MM.1S (cell line): ENCODE data around the gene HES5.

Experiments
- EZH2 ChIP-seq: fragments of 300-600 bp; sonication (generic); optimal IDR thresholded peaks from 2 replicates; pipeline ENCODE3; 2017; ENCODE audit warnings: low read depth, mild to moderate bottlenecking, antibody characterized with exemption, low read length, mixed read lengths
- EZH2phosphoT487 ChIP-seq: fragments of 300-600 bp; sonication (generic); IDR thresholded peaks from 2 replicates; pipeline ENCODE4 v1.6.1; 2018; ENCODE audit warnings: antibody characterized with exemption, low read length
- TF ChIP-seq, protein P1 (sequence below): fragments of 300-600 bp; sonication (generic); IDR thresholded peaks from 2 replicates; pipeline ENCODE4 v1.5.1; 2016; ENCODE audit warnings: antibody characterized with exemption, low read length, mixed read lengths

DNA sequence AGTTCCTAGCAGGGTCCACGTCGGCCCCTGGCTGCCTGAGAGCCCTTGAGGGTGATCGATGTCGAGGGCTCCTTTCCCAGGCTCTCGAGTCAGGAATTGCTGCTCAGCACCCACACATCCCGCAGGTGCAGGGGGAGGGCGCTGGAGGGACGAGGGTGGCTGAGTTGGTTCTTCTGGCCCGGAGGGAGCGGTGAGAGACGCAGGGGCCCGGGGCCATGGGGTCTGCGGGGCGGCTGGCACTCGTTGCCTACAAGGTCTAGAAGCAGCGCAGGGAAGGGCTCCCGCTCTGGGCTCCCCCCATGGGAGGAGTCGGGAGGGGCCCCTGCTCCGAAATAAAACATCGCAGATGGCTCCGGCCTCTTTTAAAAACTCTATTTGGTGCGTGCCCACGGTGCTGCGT lies 21.9 kb downstream of the HES5 start:
- TF ChIP-seq, protein P1, sequence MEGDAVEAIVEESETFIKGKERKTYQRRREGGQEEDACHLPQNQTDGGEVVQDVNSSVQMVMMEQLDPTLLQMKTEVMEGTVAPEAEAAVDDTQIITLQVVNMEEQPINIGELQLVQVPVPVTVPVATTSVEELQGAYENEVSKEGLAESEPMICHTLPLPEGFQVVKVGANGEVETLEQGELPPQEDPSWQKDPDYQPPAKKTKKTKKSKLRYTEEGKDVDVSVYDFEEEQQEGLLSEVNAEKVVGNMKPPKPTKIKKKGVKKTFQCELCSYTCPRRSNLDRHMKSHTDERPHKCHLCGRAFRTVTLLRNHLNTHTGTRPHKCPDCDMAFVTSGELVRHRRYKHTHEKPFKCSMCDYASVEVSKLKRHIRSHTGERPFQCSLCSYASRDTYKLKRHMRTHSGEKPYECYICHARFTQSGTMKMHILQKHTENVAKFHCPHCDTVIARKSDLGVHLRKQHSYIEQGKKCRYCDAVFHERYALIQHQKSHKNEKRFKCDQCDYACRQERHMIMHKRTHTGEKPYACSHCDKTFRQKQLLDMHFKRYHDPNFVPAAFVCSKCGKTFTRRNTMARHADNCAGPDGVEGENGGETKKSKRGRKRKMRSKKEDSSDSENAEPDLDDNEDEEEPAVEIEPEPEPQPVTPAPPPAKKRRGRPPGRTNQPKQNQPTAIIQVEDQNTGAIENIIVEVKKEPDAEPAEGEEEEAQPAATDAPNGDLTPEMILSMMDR = no peak
- TF ChIP-seq EZH2 (no peak), EZH2phosphoT487 (no peak)
